Measurements from ENCODE around the gene PNP.
"Not testable (repeated sequence)": the region's sequence is repeated elsewhere in the genome, so short reads cannot be mapped to it uniquely, and the experiment has no call there.

Gene PNP

DNA sequence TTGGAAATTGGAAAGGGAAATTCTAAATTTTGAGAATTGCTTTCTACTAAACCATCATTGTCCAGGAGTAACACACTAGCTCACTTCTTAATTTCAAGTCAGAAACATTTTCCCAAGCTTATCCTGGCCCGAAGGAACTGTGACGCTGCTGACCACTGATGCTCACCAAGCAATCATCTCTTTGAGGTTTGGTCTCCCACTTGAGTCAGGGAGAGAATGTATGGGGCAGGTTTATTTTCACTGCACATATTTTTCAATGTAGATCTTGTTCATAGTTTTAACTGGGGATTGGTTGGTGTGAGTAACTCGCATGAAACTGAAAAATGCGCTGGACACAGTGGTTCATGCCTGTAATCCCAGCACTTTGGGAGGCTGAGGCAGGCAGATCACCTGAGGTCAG is 23.3 kb downstream of the PNP start:
- DNase-seq (ENCODE audit: low read depth, low spot score) = no peak

DNA sequence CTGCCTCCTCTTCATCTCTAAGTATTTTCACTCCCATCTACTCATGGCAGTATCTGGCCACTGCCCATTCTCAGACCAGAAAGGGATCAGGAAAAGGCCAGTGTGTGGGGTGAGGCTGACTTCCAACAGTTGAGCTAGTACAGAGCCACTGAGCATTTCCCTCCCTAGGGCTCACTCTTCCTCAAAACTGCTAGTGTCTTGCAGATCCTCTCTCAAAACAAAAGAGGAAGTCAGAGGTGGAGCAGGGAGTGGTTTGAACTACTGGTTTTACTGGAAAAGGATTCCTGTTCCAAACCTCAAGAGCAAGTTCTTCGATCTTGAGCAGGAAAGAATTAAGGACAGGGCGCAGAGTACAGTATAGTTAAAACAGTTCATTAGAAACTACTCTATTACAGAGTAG is 24.4 kb downstream of the PNP start:
- no peak for DNase-seq (ENCODE audit: low read depth, low spot score)

DNA sequence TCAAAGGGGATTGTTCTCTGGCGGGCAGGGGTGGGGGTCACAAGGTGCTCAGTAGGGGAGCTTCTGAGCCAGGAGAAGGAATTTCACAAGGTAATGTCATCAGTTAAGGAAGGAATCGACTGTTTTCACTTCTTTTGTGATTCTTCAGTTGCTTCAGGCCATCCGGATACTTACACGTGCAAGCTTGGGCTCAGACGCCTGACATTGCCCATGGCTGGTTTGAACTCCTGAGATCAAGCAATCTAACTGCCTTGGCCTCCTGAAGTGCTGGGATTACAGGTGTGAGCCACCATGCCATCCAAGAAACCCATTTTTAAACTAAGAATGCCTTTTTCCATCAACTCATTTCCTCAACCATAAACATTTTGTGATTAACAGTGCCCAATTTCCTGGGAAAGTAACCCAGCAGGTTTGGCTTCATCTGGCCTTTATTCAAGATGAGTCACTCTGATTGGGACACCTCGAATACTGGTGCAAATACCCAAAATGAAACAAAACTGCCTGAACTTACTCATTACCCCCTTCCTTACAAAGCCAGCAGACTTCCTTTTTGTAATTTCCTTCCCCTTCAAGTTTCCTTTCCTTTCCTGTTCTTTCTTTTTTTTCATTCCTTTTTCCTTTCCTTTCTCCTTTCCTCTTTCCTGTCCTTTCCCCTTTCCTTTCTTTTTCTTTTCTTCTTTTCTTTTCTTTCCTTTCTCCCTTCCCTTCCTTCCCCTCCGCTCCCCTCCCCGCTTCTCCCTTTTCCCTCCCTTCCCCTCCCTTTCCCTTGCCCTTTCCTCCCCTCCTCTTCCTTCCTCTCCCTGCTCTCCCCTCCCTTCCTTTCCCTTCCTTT is 25.9 kb downstream of the PNP start:
- no peak for DNase-seq (ENCODE audit: low read depth, low spot score)

DNA sequence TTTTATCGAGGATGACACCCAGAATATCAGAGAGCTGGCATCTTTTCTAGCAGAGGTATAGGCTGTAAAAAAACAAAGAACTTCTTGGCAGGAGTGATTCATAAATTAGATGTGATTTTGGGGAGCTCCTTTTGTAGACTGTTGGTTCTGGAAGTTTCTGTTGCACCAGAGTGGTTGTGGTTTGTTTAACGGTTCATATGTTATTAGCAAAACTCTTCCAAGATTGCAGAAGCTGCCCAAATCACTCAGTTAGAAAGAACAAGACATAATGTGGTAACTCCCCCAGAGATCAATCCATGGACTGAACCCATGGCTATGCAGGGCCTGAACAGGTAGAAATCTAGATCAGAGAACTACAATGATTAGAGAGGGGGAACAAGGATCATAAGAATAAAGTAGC is 29.4 kb downstream of the PNP start:
- no peak for DNase-seq (ENCODE audit: low read depth, low spot score)

DNA sequence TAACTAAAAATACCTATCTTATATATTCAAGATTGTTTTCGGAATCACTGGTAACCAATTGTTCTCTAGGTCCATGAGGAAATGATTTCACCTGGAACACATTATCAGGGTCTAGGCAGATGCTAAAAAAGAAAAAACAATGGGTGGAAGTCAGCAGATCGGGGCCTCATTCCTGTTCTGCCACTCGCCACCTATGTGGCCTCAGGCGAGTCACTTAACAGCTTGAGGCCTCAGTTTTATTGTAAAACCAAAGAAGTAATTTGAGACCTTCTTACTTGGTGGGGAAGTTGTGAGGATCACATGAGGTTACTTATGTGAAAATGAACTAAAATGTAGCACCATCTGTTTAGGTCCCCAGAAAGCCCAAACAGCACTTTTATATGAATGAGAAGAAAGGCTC is 29.9 kb downstream of the PNP start:
- DNase-seq (ENCODE audit: low read depth, low spot score) = no peak

DNA sequence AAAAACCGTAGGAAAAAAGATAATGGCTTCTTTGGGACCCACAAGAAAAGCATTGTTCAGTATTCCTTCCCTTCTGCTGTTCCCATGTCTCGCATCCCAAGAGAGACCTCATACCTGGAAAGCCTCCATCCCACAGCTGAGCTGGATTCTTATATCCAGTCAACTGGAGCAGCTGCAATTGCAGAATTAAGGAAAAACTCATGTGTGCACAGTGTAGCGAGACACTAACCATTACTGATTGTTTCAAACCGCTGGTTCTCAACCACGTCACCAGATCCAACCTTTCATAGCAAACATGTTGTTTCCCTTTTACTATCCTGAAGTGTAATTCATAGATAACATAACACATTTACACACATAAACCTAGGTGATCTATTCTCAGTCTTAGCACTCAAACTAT is 30.7 kb downstream of the PNP start:
- DNase-seq (ENCODE audit: low read depth, low spot score) = no peak

DNA sequence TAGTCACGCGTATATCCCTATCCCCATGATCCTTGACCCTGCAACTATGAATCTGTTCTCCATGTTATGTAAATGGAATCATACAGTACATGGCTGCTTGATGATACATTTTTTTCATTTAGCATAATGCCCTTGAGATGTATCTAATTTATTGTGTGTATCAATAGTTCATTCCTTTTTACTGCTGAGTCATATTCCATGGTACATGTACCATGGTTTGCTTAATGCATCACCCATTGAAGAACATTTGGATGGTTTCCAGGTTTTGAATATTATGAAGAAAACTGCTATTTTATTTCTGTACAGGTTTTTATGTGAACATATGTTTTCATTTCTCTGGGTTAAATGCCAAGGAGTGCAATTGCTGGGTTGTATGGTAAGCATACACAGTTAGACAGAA is 32.1 kb downstream of the PNP start:
- DNase-seq (ENCODE audit: low read depth, low spot score) = no peak

DNA sequence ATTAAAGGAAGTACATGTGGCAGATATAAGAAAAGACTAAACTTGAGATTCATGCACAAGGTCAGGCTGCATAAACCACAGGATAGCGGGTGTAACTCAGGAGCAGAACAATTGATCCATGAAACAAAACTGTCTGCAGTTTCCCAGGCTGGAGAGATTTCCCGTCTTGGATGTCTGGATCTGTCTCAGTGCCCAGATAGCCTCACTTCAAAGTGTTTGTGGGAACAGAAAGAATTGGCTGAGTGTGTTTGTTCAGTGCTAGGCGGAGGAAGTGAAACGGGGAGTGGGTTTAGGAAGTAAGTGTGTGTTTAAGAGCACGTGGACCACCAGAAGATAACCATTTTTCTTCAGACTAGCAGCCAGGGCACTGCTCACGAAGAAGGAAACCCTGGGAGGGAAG is 34.7 kb downstream of the PNP start:
- no peak for DNase-seq (ENCODE audit: low read depth, low spot score)

DNA sequence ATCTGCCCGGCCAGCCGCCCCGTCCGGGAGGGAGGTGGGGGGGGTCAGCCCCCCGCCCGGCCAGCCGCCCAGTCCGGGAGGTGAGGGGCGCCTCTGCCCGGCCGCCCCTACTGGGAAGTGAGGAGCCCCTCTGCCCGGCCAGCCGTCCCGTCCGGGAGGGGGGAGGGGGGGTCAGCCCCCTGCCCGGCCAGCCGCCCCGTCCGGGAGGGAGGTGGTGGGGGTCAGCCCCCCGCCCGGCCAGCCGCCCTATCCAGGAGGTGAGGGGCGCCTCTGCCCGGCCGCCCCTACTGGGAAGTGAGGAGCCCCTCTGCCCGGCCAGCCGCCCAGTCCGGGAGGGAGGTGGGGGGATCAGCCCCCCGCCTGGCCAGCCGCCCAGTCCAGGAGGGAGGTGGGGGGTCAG is 37.1 kb downstream of the PNP start:
- DNase-seq (ENCODE audit: low read depth, low spot score) = not testable (repeated sequence)

DNA sequence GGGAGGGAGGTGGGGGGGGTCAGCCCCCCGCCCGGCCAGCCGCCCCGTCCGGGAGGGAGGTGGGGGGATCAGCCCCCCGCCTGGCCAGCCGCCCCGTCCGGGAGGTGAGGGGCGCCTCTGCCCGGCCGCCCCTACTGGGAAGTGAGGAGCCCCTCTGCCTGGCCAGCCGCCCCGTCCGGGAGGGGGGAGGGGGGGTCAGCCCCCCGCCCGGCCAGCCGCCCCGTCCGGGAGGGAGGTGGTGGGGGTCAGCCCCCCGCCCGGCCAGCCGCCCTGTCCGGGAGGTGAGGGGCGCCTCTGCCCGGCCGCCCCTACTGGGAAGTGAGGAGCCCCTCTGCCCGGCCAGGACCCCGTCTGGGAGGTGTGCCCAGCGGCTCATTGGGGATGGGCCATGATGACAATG is 37.5 kb downstream of the PNP start:
- not testable (repeated sequence) for DNase-seq (ENCODE audit: low read depth, low spot score)

DNA sequence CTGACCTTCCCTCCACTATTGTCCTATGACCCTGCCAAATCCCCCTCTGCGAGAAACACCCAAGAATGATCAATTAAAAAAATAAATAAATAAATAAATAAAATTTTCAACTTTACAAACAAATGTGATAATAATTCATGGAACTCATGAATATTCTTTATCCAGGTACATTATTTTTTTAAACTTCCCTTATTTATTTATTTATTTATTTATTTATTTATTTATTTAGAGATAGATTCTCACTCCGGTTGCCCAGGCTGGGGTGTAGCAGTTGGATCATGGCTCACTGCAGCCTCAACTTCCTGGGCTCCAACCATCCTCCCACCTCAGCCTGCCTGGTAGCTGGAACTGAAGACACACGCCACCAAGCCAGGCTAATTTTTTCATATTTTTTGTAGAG is 38.3 kb downstream of the PNP start:
- DNase-seq (ENCODE audit: low read depth, low spot score) = not testable (repeated sequence)

DNA sequence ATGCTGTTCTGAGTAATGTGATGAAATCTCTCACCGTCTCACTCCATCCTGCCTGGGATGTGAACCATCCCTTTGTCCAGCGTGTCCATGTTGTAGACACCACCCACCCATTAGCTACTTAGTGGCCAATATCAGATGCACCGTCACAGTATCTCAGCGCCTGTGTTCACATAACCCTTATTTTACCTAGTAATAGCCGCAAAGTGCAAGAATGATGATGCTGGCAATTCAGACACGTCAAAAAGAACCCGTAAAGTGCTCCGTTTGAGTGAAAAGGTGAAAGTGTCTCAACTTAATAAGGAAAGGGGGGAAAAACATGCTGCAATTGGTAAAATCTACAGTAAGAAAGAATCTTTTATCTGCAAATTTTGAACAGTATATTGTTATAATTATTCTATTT is 39.2 kb downstream of the PNP start:
- no peak for DNase-seq (ENCODE audit: low read depth, low spot score)

DNA sequence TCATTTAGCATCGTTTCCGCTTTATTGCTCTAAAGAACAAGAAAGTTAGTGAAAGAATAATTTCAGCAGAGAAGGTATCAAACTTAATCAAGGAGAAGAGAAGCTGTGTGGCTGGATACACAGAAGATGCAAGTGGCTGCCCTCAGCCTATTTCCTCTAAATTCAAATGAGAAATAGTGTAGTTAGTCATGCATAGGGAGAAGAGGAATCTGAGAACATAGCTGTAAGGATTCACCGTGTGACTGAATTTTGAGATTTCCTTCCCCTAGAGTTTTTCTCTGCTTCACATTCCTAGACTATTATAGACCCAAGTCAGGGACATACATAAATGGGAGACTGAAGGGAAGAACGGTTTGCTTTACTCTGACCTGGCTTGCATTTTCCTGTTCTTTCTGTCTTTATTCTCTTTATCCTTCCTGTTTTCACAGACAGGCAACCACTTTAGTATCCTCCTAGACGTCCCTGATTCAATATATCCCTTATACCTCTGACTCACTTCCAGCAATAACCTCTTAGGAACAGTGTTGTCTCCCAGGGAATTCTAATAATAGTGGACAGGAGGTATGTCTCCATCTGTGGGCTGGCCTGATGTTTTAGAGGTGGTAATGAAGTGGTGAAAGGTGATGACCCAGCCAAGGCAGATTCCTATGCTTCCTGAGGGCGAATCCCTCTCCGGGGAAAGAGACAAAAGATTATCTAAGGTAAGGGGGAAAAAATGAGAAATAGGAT is 43.1 kb downstream of the PNP start:
- DNase-seq (ENCODE audit: low read depth, low spot score) = no peak

DNA sequence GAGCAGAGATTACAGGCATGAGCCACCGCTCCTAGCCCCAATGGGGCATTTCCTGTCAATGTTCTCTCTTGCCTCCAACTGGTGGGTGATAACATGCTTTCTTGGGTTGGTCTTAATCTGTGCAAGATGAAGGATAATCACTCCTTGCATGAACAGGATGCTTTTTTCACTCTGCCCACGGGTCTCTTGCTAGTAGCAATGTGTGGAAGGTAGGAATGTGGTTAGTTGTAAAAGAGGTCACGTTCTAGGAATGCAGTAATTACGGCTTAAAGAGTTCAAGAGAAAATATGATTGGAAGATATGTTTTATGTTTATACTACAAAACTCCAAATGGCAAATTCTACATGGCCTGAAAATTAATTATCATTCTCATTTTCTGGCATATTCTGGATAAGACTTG is 46.6 kb downstream of the PNP start:
- no peak for DNase-seq (ENCODE audit: low read depth, low spot score)

DNA sequence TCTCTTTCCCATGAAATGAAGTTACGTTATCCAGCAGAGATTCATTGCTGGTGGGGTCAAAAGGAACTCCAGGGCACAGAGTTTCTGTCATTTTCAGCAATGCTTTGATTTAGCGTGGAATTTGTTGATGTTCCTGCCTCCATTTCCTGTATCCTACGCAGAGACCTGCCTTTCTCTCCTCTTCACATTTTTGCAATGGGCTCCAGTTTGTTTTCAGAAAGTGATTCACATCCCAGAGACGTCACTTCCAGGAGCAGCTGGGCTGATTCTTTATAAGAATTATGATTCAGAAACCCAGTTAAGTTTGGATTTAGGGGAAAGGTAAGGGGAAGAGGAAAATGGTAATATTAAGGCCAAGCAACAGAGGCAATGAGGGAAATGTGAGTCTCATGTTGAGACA is 47.7 kb downstream of the PNP start:
- peak; percentile 33 for DNase-seq (ENCODE audit: low read depth, low spot score)

DNA sequence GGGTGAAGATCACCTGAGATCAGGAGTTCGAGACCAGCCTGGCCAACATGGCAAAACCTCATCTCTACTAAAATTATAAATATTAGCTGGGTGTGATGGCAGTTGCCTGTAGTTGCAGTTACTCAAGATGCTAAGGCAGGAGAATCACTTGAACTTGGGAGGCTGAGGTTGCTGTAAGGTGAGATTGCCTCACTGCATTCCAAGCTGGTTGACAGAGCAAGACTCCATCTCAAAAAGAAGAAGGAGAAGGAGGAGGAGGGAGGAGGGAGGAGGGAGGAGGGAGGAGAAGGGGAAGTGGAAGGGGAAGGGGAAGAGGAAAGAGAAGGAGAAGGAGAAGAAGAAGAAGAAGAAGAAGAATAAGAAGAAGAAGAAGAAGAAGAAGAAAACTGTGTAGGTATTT is 53.1 kb downstream of the PNP start:
- no peak for DNase-seq (ENCODE audit: low read depth, low spot score)

DNA sequence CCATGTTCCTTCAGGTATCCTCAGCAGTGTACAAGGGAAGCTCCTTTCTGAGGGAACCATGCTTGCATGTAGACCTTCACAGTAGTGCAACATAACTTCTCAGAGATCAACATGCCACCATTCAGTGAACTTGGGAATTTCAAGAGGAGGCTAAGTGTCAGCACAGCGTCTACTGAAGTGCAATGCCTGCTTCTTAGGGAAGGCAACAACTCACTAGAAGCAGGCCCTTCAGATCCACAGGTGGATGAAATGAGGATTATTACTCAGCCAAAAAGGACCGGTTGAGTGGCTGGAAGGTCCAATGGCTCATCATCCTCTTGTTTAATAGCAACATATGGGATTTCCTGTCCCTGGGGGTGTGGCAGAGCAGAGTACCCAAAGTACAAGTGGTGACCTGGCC is 54.8 kb downstream of the PNP start:
- DNase-seq (ENCODE audit: low read depth, low spot score) = no peak
